Suprapubic skin (tissue), 4 donors: ENCODE data around the gene NKAIN4. TPM values are rescaled to one million over a fixed set of nuclear protein-coding genes. Genes with fewer than 3 reads are reported as not detected.

Experiments
- DNase-seq, 2 donors: peaks; one replicate each; pipeline ENCODE4 v3.0.0-alpha.2; 2019; ENCODE audit warnings: low spot score in 2 of 2
- H3K27ac ChIP-seq: fragments of 200-600 bp; sonication (generic); one replicate; pipeline ENCODE4 v1.5.1; 2019
- H3K27me3 ChIP-seq: fragments of 200-600 bp; sonication (generic); one replicate; pipeline ENCODE4 v1.5.1; 2019
- H3K36me3 ChIP-seq: fragments of 200-600 bp; sonication (generic); one replicate; pipeline ENCODE4 v1.5.1; 2019
- H3K4me1 ChIP-seq: fragments of 200-600 bp; sonication (generic); one replicate; pipeline ENCODE4 v1.5.1; 2019
- H3K4me3 ChIP-seq: fragments of 200-600 bp; sonication (generic); one replicate; pipeline ENCODE4 v1.5.1; 2019; ENCODE audit warnings: mild to moderate bottlenecking
- H3K9me3 ChIP-seq: fragments of 200-600 bp; sonication (generic); one replicate; pipeline ENCODE4 v1.5.1; 2019
- CTCF ChIP-seq, 2 donors: fragments of 200-600 bp in 1 of 2; fragments of 450-650 bp in 1 of 2; sonication (generic) in 1 of 2; IDR thresholded peaks; one replicate each; pipeline ENCODE4 v1.5.1; 2016 to 2019; ENCODE audit warnings: antibody characterized with exemption in 2 of 2, mild to moderate bottlenecking in 1 of 2, moderate library complexity in 1 of 2
- EP300 ChIP-seq: sonication (generic); formaldehyde crosslinking; IDR thresholded peaks from one replicate; pipeline ENCODE4 v1.6.1; 2017; ENCODE audit warnings: antibody characterized with exemption
- POLR2A ChIP-seq, 2 donors: fragments of 450-650 bp; IDR thresholded peaks; one replicate each; pipeline ENCODE4 v1.6.1; 2017; ENCODE audit warnings: antibody characterized with exemption in 2 of 2, mild to moderate bottlenecking in 2 of 2, moderate library complexity in 2 of 2
- POLR2AphosphoS5 ChIP-seq, 3 donors: sonication (generic); formaldehyde crosslinking; IDR thresholded peaks; one replicate each; pipeline ENCODE4 v1.6.1; 2017; ENCODE audit warnings: antibody characterized with exemption in 3 of 3
- WGBS: methylation state at CpG from one replicate; pipeline ENCODE4 v1.1.5; 2018; 5-methylcytosine and 5-hydroxymethylcytosine counted together
- total RNA-seq, 4 donors: library from RNA; depleted of rRNA; stranded (reverse); fragments of >200 nt; gene quantifications; one replicate each; pipeline ENCODE4 v1.1.0, GENCODE V29; 2016

The NKAIN4 gene
- total RNA-seq, 4 donors from 2014 or later: 0.42 TPM; not detected in 3

- Histone ChIP-seq H3K27ac (no peak overlapping the region), H3K9me3 (no peaks in the 10 kb centered on the region), H3K36me3 (no peaks in the 10 kb centered on the region), H3K27me3 (peaks cover 20% of the 10 kb centered on the region), H3K4me1 (peaks cover 10% of the 10 kb centered on the region), H3K4me3 (no peak overlapping the region)
- WGBS: 83% methylated on average over 2 of the region's 11 CpGs
- no peak for TF ChIP-seq POLR2A (IDR thresholded peaks at IDR 0.05)
- DNase-seq: no peak
These were observed 14.3 kb downstream of the NKAIN4 start for GRCh38 chr20:63240004-63240403.

GRCh38 chr20:63239431-63239830 is 14.8 kb downstream of the NKAIN4 start:
- H3K9me3 ChIP-seq: no peaks in the 10 kb centered on the region
- no peak for DNase-seq
- TF ChIP-seq POLR2A (IDR thresholded peaks at IDR 0.05) (no peak), EP300 (no peak)
- WGBS: 80% methylated on average over 12 of the region's 30 CpGs
- peaks cover 17% of the 10 kb centered on the region for H3K27me3 ChIP-seq
- no peak overlapping the region for H3K4me3 ChIP-seq
- H3K27ac ChIP-seq: no peak overlapping the region
- no peaks in the 10 kb centered on the region for H3K36me3 ChIP-seq
- peaks cover 10% of the 10 kb centered on the region for H3K4me1 ChIP-seq

- TF ChIP-seq CTCF (IDR thresholded peaks at IDR 0.05) (no peak), POLR2AphosphoS5 (IDR thresholded peaks at IDR 0.05) (no peak), POLR2A (IDR thresholded peaks at IDR 0.05) (no peak), EP300 (no peak)
- Histone ChIP-seq H3K27me3 (peaks cover 19% of the 10 kb centered on the region), H3K4me3 (no peak overlapping the region), H3K27ac (no peak overlapping the region), H3K4me1 (peaks cover 10% of the 10 kb centered on the region), H3K9me3 (no peaks in the 10 kb centered on the region), H3K36me3 (no peaks in the 10 kb centered on the region)
- WGBS: 13% methylated on average over 7 of the region's 16 CpGs
- no peak for DNase-seq
These were observed 15.6 kb downstream of the NKAIN4 start for GRCh38 chr20:63238514-63239125.

- no peak for DNase-seq
- Histone ChIP-seq H3K4me3 (no peak overlapping the region), H3K9me3 (no peaks in the 10 kb centered on the region), H3K27me3 (peaks cover 21% of the 10 kb centered on the region), H3K27ac (no peak overlapping the region), H3K4me1 (peaks cover 10% of the 10 kb centered on the region), H3K36me3 (no peaks in the 10 kb centered on the region)
- no peak for TF ChIP-seq POLR2A (IDR thresholded peaks at IDR 0.05)
- TF ChIP-seq CTCF (IDR thresholded peaks at IDR 0.05): no peak
- TF ChIP-seq POLR2AphosphoS5 (IDR thresholded peaks at IDR 0.05): no peak
- TF ChIP-seq EP300: no peak
- no CpG with 5 or more reads among the region's 10 CpGs for WGBS
These were observed 16.2 kb downstream of the NKAIN4 start for GRCh38 chr20:63238031-63238430.

GRCh38 chr20:63236116-63236837 is 18.0 kb downstream of the NKAIN4 start:
- 72% methylated on average over 3 of the region's 26 CpGs for WGBS
- H3K36me3 ChIP-seq: no peaks in the 10 kb centered on the region
- H3K4me3 ChIP-seq: no peak overlapping the region
- DNase-seq: no peak
- H3K4me1 ChIP-seq: peaks cover 10% of the 10 kb centered on the region
- H3K27ac ChIP-seq: no peak overlapping the region
- no peak for TF ChIP-seq POLR2A (IDR thresholded peaks at IDR 0.05)
- no peak for TF ChIP-seq POLR2AphosphoS5 (IDR thresholded peaks at IDR 0.05)
- no peak for TF ChIP-seq EP300
- no peak for TF ChIP-seq CTCF (IDR thresholded peaks at IDR 0.05)
- H3K9me3 ChIP-seq: no peaks in the 10 kb centered on the region
- peaks cover 25% of the 10 kb centered on the region for H3K27me3 ChIP-seq

GRCh38 chr20:63235399-63235983 is 18.8 kb downstream of the NKAIN4 start, which contains the start of gene BIRC7:
Gene BIRC7, plus strand, starts transcription at chr20:63235905. Its CDS starts 192 bp downstream, at chr20:63236097.
- WGBS: 34% methylated on average over 12 of the region's 17 CpGs
- no peak for DNase-seq
- no peaks in the 10 kb centered on the region for H3K9me3 ChIP-seq
- peaks cover 25% of the 10 kb centered on the region for H3K27me3 ChIP-seq
- H3K27ac ChIP-seq: no peak within 1 kb of the TSS
- H3K4me3 ChIP-seq: no peak within 1 kb of the TSS
- H3K36me3 ChIP-seq: no peaks in the 10 kb centered on the region
- peaks cover 10% of the 10 kb centered on the region for H3K4me1 ChIP-seq
- TF ChIP-seq POLR2AphosphoS5 (IDR thresholded peaks at IDR 0.05) (no peak), EP300 (no peak), CTCF (IDR thresholded peaks at IDR 0.05) (no peak), POLR2A (IDR thresholded peaks at IDR 0.05) (no peak)
